Trophoblast cell (in vitro differentiated cells and primary cell): Measurements from ENCODE around the gene GAP43.

Experiments used
- DNase-seq, 2 donors: peaks; one replicate each; pipeline ENCODE4 v3.0.0-alpha.2; 2016
- H2AFZ ChIP-seq: 2 replicates; pipeline ENCODE4 v1.6.1; 2013; ENCODE audit warnings: low read length, moderate library complexity, mild to moderate bottlenecking; ENCODE audit not compliant: insufficient read depth, poor library complexity
- H2AK5ac ChIP-seq: 2 replicates; pipeline ENCODE4 v1.6.1; 2013; ENCODE audit warnings: mild to moderate bottlenecking, low read length
- H2BK120ac ChIP-seq: 2 replicates; pipeline ENCODE4 v1.6.1; 2013; ENCODE audit warnings: low read length, mild to moderate bottlenecking, moderate library complexity; ENCODE audit not compliant: insufficient read depth, poor library complexity
- H2BK12ac ChIP-seq: 2 replicates; pipeline ENCODE4 v1.6.1; 2013; ENCODE audit warnings: mild to moderate bottlenecking, low read length, moderate library complexity
- H2BK5ac ChIP-seq: 2 replicates; pipeline ENCODE4 v1.6.1; 2013; ENCODE audit warnings: low read length, low read depth, moderate library complexity, mild to moderate bottlenecking; ENCODE audit not compliant: poor library complexity
- H3K14ac ChIP-seq: 2 replicates; pipeline ENCODE4 v1.6.1; 2013; ENCODE audit warnings: mild to moderate bottlenecking, low read length
- H3K18ac ChIP-seq: 2 replicates; pipeline ENCODE4 v1.6.1; 2013; ENCODE audit warnings: mild to moderate bottlenecking, low read length
- H3K23ac ChIP-seq: 2 replicates; pipeline ENCODE4 v1.6.1; 2013; ENCODE audit warnings: low read length
- H3K27ac ChIP-seq: 2 replicates; pipeline ENCODE4 v1.5.1; 2013; ENCODE audit warnings: low read depth, mild to moderate bottlenecking, inconsistent platforms, low read length, moderate library complexity
- H3K27me3 ChIP-seq: 2 replicates; pipeline ENCODE4 v1.6.1; 2013; ENCODE audit warnings: inconsistent platforms, mild to moderate bottlenecking, low read length, moderate library complexity; ENCODE audit not compliant: insufficient read depth
- H3K36me3 ChIP-seq, 2 experiments: 1 replicate in 1 of 2; 2 replicates in 1 of 2; pipeline ENCODE4 v1.6.1; 2013; ENCODE audit warnings: low read length in 2 of 2, mild to moderate bottlenecking in 2 of 2, moderate library complexity in 1 of 2; ENCODE audit not compliant: insufficient read depth in 2 of 2, control insufficient read depth in 1 of 2
- H3K4ac ChIP-seq: 2 replicates; pipeline ENCODE4 v1.6.1; 2013; ENCODE audit warnings: low read depth, mild to moderate bottlenecking, low read length, moderate library complexity
- H3K4me1 ChIP-seq, 2 experiments: 1 replicate in 1 of 2; 2 replicates in 1 of 2; pipeline ENCODE4 v1.6.1; 2013; ENCODE audit warnings: low read length in 2 of 2, mild to moderate bottlenecking in 2 of 2, moderate library complexity in 1 of 2; ENCODE audit not compliant: insufficient read depth in 2 of 2, control insufficient read depth in 1 of 2
- H3K4me2 ChIP-seq: 2 replicates; pipeline ENCODE4 v1.6.1; 2013; ENCODE audit warnings: inconsistent platforms, mild to moderate bottlenecking, low read length, moderate library complexity
- H3K4me3 ChIP-seq: 2 replicates; pipeline ENCODE4 v1.5.1; 2013; ENCODE audit warnings: mild to moderate bottlenecking, low read depth, low read length, inconsistent platforms
- H3K79me1 ChIP-seq: one replicate; pipeline ENCODE4 v1.6.1; 2013; ENCODE audit warnings: low read length
- H3K79me2 ChIP-seq: 2 replicates; pipeline ENCODE4 v1.6.1; 2013; ENCODE audit warnings: low read length, mild to moderate bottlenecking; ENCODE audit not compliant: control insufficient read depth, insufficient read depth, poor library complexity
- H3K9ac ChIP-seq: 2 replicates; pipeline ENCODE4 v1.6.1; 2013; ENCODE audit warnings: mild to moderate bottlenecking, low read length
- H3K9me3 ChIP-seq: 2 replicates; pipeline ENCODE4 v1.6.1; 2013; ENCODE audit warnings: low read depth, mild to moderate bottlenecking, control low read depth, inconsistent platforms, low read length; ENCODE audit not compliant: insufficient read depth
- H4K12ac ChIP-seq: 2 replicates; pipeline ENCODE4 v1.6.1; 2013; ENCODE audit warnings: low read depth, mild to moderate bottlenecking, low read length, moderate library complexity
- H4K8ac ChIP-seq: 2 replicates; pipeline ENCODE4 v1.6.1; 2013; ENCODE audit warnings: low read depth, mild to moderate bottlenecking, low read length, moderate library complexity
- H4K91ac ChIP-seq: one replicate; pipeline ENCODE4 v1.6.1; 2013; ENCODE audit warnings: low read depth, mild to moderate bottlenecking, low read length, moderate library complexity
- WGBS: extraction: QIAGEN DNeasy Blood & Tissue Kit; methylation state at CpG from one replicate; pipeline ENCODE4 v1.1.7; 2013; ENCODE audit warnings: missing lambda C conversion rate; ENCODE audit not compliant: insufficient read length, insufficient coverage; ENCODE audit errors: extremely low coverage; 5-methylcytosine and 5-hydroxymethylcytosine counted together

The GAP43 gene

GRCh38 chr3:115652738-115653137 is 29.4 kb downstream of the GAP43 start:
- H3K79me1 ChIP-seq, result no peaks in the 10 kb centered on the region
- H4K91ac ChIP-seq, result no peak overlapping the region
- H2AK5ac ChIP-seq, result no peak overlapping the region
- H3K18ac ChIP-seq, result no peak overlapping the region
- H2BK5ac ChIP-seq, result no peak overlapping the region
- H3K4me1 ChIP-seq, result no peaks in the 10 kb centered on the region
- H3K4me2 ChIP-seq, result no peak overlapping the region
- no peak overlapping the region for H3K4me3 ChIP-seq
- no peak overlapping the region for H3K14ac ChIP-seq
- H3K4ac ChIP-seq, result no peak overlapping the region
- H2AFZ ChIP-seq, result no peak overlapping the region
- DNase-seq, result no peak
- no peak overlapping the region for H3K23ac ChIP-seq
- H3K79me2 ChIP-seq, result no peaks in the 10 kb centered on the region
- no peak overlapping the region for H4K8ac ChIP-seq
- H4K12ac ChIP-seq, result no peak overlapping the region
- H3K27me3 ChIP-seq, result no peaks in the 10 kb centered on the region
- H3K9ac ChIP-seq, result no peak overlapping the region
- H2BK12ac ChIP-seq, result no peak overlapping the region
- no peak overlapping the region for H2BK120ac ChIP-seq
- no peaks in the 10 kb centered on the region for H3K9me3 ChIP-seq
- no peak overlapping the region for H3K27ac ChIP-seq
- H3K36me3 ChIP-seq, result no peaks in the 10 kb centered on the region
- WGBS, result no CpG with 5 or more reads among the region's 2 CpGs

- no peak for DNase-seq
- H3K27me3 ChIP-seq, result no peaks in the 10 kb centered on the region
- no peak overlapping the region for H3K18ac ChIP-seq
- H4K8ac ChIP-seq, result no peak overlapping the region
- peaks cover 3 to 5% of the 10 kb centered on the region in 2 experiments for H3K4me1 ChIP-seq
- H3K79me2 ChIP-seq, result peaks cover 4% of the 10 kb centered on the region
- no peak overlapping the region for H4K12ac ChIP-seq
- H3K27ac ChIP-seq, result no peak overlapping the region
- H2AFZ ChIP-seq, result no peak overlapping the region
- no peak overlapping the region for H2BK12ac ChIP-seq
- no CpG with 5 or more reads among the region's 2 CpGs for WGBS
- H2AK5ac ChIP-seq, result no peak overlapping the region
- no peak overlapping the region for H3K4ac ChIP-seq
- no peak overlapping the region for H4K91ac ChIP-seq
- H3K23ac ChIP-seq, result no peak overlapping the region
- H3K4me3 ChIP-seq, result no peak overlapping the region
- peaks cover 10% of the 10 kb centered on the region for H3K79me1 ChIP-seq
- no peak overlapping the region for H3K9ac ChIP-seq
- H3K4me2 ChIP-seq, result no peak overlapping the region
- no peak overlapping the region for H3K14ac ChIP-seq
- no peaks in the 10 kb centered on the region for H3K36me3 ChIP-seq
- H3K9me3 ChIP-seq, result no peaks in the 10 kb centered on the region
- H2BK5ac ChIP-seq, result no peak overlapping the region
- no peak overlapping the region for H2BK120ac ChIP-seq
Observed at GRCh38 chr3:115655761-115656282, 32.5 kb downstream of the GAP43 start.

GRCh38 chr3:115657168-115657567 is 33.9 kb downstream of the GAP43 start:
- H2AFZ ChIP-seq, result no peak overlapping the region
- no peak overlapping the region for H3K18ac ChIP-seq
- no peak overlapping the region for H2BK5ac ChIP-seq
- H3K79me1 ChIP-seq, result peaks cover 10% of the 10 kb centered on the region
- H3K9me3 ChIP-seq, result no peaks in the 10 kb centered on the region
- H3K27ac ChIP-seq, result no peak overlapping the region
- H2BK12ac ChIP-seq, result no peak overlapping the region
- no peak overlapping the region for H3K4me2 ChIP-seq
- H3K14ac ChIP-seq, result no peak overlapping the region
- H3K36me3 ChIP-seq, result no peaks in the 10 kb centered on the region
- H3K4me3 ChIP-seq, result no peak overlapping the region
- H3K9ac ChIP-seq, result no peak overlapping the region
- no peak overlapping the region for H4K8ac ChIP-seq
- no peak overlapping the region for H3K23ac ChIP-seq
- H4K12ac ChIP-seq, result no peak overlapping the region
- no peak overlapping the region for H2AK5ac ChIP-seq
- H3K4me1 ChIP-seq, result peaks cover 3 to 5% of the 10 kb centered on the region in 2 experiments
- no peak for DNase-seq
- peaks cover 4% of the 10 kb centered on the region for H3K79me2 ChIP-seq
- no peak overlapping the region for H4K91ac ChIP-seq
- H3K27me3 ChIP-seq, result no peaks in the 10 kb centered on the region
- peak overlapping the region; percentile 24 for H2BK120ac ChIP-seq
- no peak overlapping the region for H3K4ac ChIP-seq
- WGBS, result no CpG with 5 or more reads among the region's 5 CpGs

- H2AFZ ChIP-seq, result peak overlapping the region; percentile 1
- peak overlapping the region; percentile 62 for H3K4me3 ChIP-seq
- no peaks in the 10 kb centered on the region for H3K9me3 ChIP-seq
- peak overlapping the region; percentile 71 for H3K4me2 ChIP-seq
- peaks cover 3 to 5% of the 10 kb centered on the region in 2 experiments for H3K4me1 ChIP-seq
- DNase-seq, result no peak
- H3K79me2 ChIP-seq, result peaks cover 4% of the 10 kb centered on the region
- peak overlapping the region; percentile 47 for H3K14ac ChIP-seq
- H4K12ac ChIP-seq, result peak overlapping the region; percentile 5
- H3K18ac ChIP-seq, result no peak overlapping the region
- H4K91ac ChIP-seq, result peak overlapping the region; percentile 88
- no peaks in the 10 kb centered on the region for H3K27me3 ChIP-seq
- H3K79me1 ChIP-seq, result peaks cover 10% of the 10 kb centered on the region
- H3K36me3 ChIP-seq, result no peaks in the 10 kb centered on the region
- H2BK120ac ChIP-seq, result peak overlapping the region; percentile 3
- H4K8ac ChIP-seq, result peak overlapping the region; percentile 93
- no peak overlapping the region for H2BK12ac ChIP-seq
- H3K4ac ChIP-seq, result peak overlapping the region; percentile 11
- peak overlapping the region; percentile 94 for H3K27ac ChIP-seq
- H3K9ac ChIP-seq, result peak overlapping the region; percentile 84
- H2AK5ac ChIP-seq, result no peak overlapping the region
- peak overlapping the region; percentile 55 for H2BK5ac ChIP-seq
- WGBS, result no CpG with 5 or more reads among the region's 3 CpGs
- peak overlapping the region; percentile 80 for H3K23ac ChIP-seq
Observed at GRCh38 chr3:115658032-115658336, 34.7 kb downstream of the GAP43 start.
